Pancreas (tissue), 10 donors: ENCODE data around the gene FAIM2. TPM values are rescaled to one million over a fixed set of nuclear protein-coding genes. Genes with fewer than 3 reads are reported as not detected.

Source experiments
- ATAC-seq, 4 donors: fragments of 200-7000 bp; cut with Tn5 transposase; one replicate each; pipeline versions ENCODE4 v1.8.0 to v1.9.1; 2020; ENCODE audit warnings: mild to moderate bottlenecking in 4 of 4, moderate library complexity in 4 of 4
- DNase-seq, 6 donors: peaks; one replicate each; pipeline ENCODE4 v3.0.0-alpha.2; 2020
- FAIRE-seq: peaks from 2 replicates; lab custom pipeline; 2012; peaks lifted over from hg19 to GRCh38; lab: Jason Lieb, UNC
- H3K27ac ChIP-seq, 4 donors: fragments of 200-600 bp; sonication (generic); 1 replicate in 3 of 4; 2 replicates in 1 of 4; pipeline versions ENCODE4 v1.5.0 to v1.8.0; 2020
- H3K27me3 ChIP-seq, 4 donors: fragments of 200-600 bp; one replicate each; pipeline ENCODE4 v1.8.0; 2021
- H3K36me3 ChIP-seq, 3 donors: fragments of 200-600 bp; sonication (generic) in 1 of 3; one replicate each; pipeline versions ENCODE4 v1.5.0 to v1.8.0; 2020 to 2021
- H3K4me1 ChIP-seq, 3 donors: fragments of 200-600 bp; one replicate each; pipeline ENCODE4 v1.8.0; 2021
- H3K4me3 ChIP-seq, 4 donors: fragments of 200-600 bp; sonication (generic) in 2 of 4; one replicate each; pipeline versions ENCODE4 v1.5.0 to v1.8.0; 2020 to 2021
- H3K9me3 ChIP-seq, 4 donors: fragments of 200-600 bp; one replicate each; pipeline ENCODE4 v1.8.0; 2021
- WGBS, 2 donors: extraction: QIAGEN DNeasy Blood & Tissue Kit; methylation state at CpG; one replicate each; pipeline ENCODE4 v1.1.7; 2013; 5-methylcytosine and 5-hydroxymethylcytosine counted together
- intact Hi-C, 3 donors: fragments of 100-400 bp; cut with DNase I; formaldehyde crosslinking; loops; one replicate each; pipeline versions ENCODE4 v1.11.1 to v1.14.2; 2022
- polyA plus RNA-seq, 2 donors: library from polyadenylated mRNA; stranded (reverse); fragments of 200-250 nt; gene quantifications; one replicate each; pipeline ENCODE4 v1.2.3, GENCODE V29; 2013
- total RNA-seq, 6 donors: library from RNA; stranded (reverse); fragmentation: NEBNext Ultra II Directional in 4 of 6; extraction: Animal tissue kit (Norgen Biotek cat#: 25700) in 4 of 6; gene quantifications; one replicate each; pipeline versions ENCODE4 v1.2.1 to v1.2.4, GENCODE V29; 2021 to 2023
- TF ChIP-seq, protein P1 (sequence below), 4 donors: fragments of 200-600 bp; sonication (generic) in 3 of 4; IDR thresholded peaks; one replicate each; pipeline versions ENCODE4 v1.5.0 to v1.8.0; 2021; ENCODE audit warnings: antibody characterized with exemption in 4 of 4
- donor health status: healthy with polysubstance abuse.
- donor health status: DM: no; HTN: no; CAD: no; lungs with moderate emphysema.
- donor health status: DM: no; HTN: no; CAD: no.
- donor health status: control.
- donor health status: control.
- donor health status: Bipolar disorder and iron deficiency.
- donor health status: DM: yes; HTN: yes; CAD: no.
- donor health status: DM: no; HTN: no; CAD: no.
- donor health status: DM: no; HTN: no; CAD: no.
- donor health status: DM: yes; HTN: yes; CAD: no.

Gene FAIM2
- total and polyA plus RNA-seq, 8 donors, result 0.14 to 2.1 (median 0.56) TPM

- no peak overlapping the region for H3K4me3 ChIP-seq
- no peaks in the 10 kb centered on the region for H3K9me3 ChIP-seq
- TF ChIP-seq, protein P1, sequence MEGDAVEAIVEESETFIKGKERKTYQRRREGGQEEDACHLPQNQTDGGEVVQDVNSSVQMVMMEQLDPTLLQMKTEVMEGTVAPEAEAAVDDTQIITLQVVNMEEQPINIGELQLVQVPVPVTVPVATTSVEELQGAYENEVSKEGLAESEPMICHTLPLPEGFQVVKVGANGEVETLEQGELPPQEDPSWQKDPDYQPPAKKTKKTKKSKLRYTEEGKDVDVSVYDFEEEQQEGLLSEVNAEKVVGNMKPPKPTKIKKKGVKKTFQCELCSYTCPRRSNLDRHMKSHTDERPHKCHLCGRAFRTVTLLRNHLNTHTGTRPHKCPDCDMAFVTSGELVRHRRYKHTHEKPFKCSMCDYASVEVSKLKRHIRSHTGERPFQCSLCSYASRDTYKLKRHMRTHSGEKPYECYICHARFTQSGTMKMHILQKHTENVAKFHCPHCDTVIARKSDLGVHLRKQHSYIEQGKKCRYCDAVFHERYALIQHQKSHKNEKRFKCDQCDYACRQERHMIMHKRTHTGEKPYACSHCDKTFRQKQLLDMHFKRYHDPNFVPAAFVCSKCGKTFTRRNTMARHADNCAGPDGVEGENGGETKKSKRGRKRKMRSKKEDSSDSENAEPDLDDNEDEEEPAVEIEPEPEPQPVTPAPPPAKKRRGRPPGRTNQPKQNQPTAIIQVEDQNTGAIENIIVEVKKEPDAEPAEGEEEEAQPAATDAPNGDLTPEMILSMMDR (IDR thresholded peaks at IDR 0.05), result no peak
- 77 to 93% methylated on average over 4 of the region's 4 CpGs for WGBS, 2 donors
- peak in 1 of 6 donors; percentile 39 for DNase-seq
- H3K4me1 ChIP-seq, result no peaks in the 10 kb centered on the region
- no peaks in the 10 kb centered on the region for H3K36me3 ChIP-seq
- intact Hi-C loops, result no loop called here
- no peaks in the 10 kb centered on the region for H3K27me3 ChIP-seq
- FAIRE-seq, result no peak
- no peak for ATAC-seq
- H3K27ac ChIP-seq, result no peak overlapping the region
Observed at GRCh38 chr12:49909356-49909755, 5.7 kb upstream of the FAIM2 start.

DNA sequence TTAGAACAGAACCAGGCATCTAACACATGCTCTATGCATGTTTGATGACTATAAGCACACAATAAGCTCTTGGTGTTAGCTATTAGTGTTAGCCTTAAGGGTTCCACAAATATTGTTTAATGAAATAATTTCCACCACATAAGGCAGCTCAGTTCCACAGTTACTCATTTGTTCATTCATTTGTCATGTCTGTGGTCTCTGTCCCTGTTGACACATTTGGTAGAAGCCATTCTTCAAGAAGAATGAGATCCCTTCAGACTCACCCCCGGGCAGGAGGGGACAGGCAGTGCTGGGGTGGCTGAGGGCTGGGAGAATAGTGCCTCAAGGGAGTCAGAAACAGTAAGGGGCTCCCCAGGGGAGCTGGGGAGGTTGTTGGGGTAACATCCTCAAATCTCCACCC is 3.7 kb upstream of the FAIM2 start:
- FAIRE-seq, result no peak
- Histone ChIP-seq H3K27ac (no peak overlapping the region), H3K4me3 (no peak overlapping the region), H3K9me3 (no peaks in the 10 kb centered on the region), H3K27me3 (no peaks in the 10 kb centered on the region), H3K36me3 (no peaks in the 10 kb centered on the region), H3K4me1 (no peaks in the 10 kb centered on the region)
- intact Hi-C loops, result no loop called here
- 71 to 73% methylated on average over 1 of the region's 1 CpG for WGBS, 2 donors
- ATAC-seq, result no peak
- DNase-seq, result peak in 2 of 6 donors; percentile 16 to 17
- TF ChIP-seq, protein P1 (IDR thresholded peaks at IDR 0.05), result no peak

GRCh38 chr12:49905718-49906314 is 2.1 kb upstream of the FAIM2 start:
- ATAC-seq (no peak), FAIRE-seq (no peak), DNase-seq (peak in 1 of 6 donors; percentile 12)
- no peaks in the 10 kb centered on the region for H3K27me3 ChIP-seq
- H3K4me1 ChIP-seq, result no peaks in the 10 kb centered on the region
- H3K27ac ChIP-seq, result no peak overlapping the region
- WGBS, 2 donors, result 88 to 91% methylated on average over 7 of the region's 7 CpGs
- no peaks in the 10 kb centered on the region for H3K36me3 ChIP-seq
- TF ChIP-seq, protein P1 (IDR thresholded peaks at IDR 0.05), result no peak
- intact Hi-C loops, result no loop called here
- H3K4me3 ChIP-seq, result no peak overlapping the region
- no peaks in the 10 kb centered on the region for H3K9me3 ChIP-seq

- 78 to 83% methylated on average over 11 of the region's 11 CpGs for WGBS, 2 donors
- H3K27ac ChIP-seq, result no peak overlapping the region
- no peaks in the 10 kb centered on the region for H3K4me1 ChIP-seq
- TF ChIP-seq, protein P1 (IDR thresholded peaks at IDR 0.05), result no peak
- no peak overlapping the region for H3K4me3 ChIP-seq
- intact Hi-C loops, result no loop called here
- H3K9me3 ChIP-seq, result no peaks in the 10 kb centered on the region
- FAIRE-seq (no peak), DNase-seq (peak in 1 of 6 donors; percentile 13), ATAC-seq (no peak)
- no peaks in the 10 kb centered on the region for H3K27me3 ChIP-seq
- H3K36me3 ChIP-seq, result no peaks in the 10 kb centered on the region
Observed at GRCh38 chr12:49904601-49905000, 901 bp upstream of the FAIM2 start.

GRCh38 chr12:49903351-49903699 is 375 bp downstream of the FAIM2 start:
- Histone ChIP-seq H3K27me3 (no peaks in the 10 kb centered on the region), H3K9me3 (no peaks in the 10 kb centered on the region), H3K36me3 (no peaks in the 10 kb centered on the region), H3K4me1 (no peaks in the 10 kb centered on the region), H3K4me3 (peak overlapping the region in 1 of 4 donors; percentile 26), H3K27ac (no peak overlapping the region)
- TF ChIP-seq, protein P1 (IDR thresholded peaks at IDR 0.05), result no peak
- intact Hi-C loops, result no loop called here
- DNase-seq (peak in 2 of 6 donors; percentile 42 to 52), ATAC-seq (no peak), FAIRE-seq (no peak)
- WGBS, 2 donors, result 47 to 69% methylated on average over 12 of the region's 12 CpGs
